ENCODE measurements around the gene UNC5B. TPM values are rescaled to one million over a fixed set of nuclear protein-coding genes. Genes with fewer than 3 reads are reported as not detected.

The UNC5B gene
- total RNA-seq, 1 experiment from 2014 or later = 80.5 TPM

DNA sequence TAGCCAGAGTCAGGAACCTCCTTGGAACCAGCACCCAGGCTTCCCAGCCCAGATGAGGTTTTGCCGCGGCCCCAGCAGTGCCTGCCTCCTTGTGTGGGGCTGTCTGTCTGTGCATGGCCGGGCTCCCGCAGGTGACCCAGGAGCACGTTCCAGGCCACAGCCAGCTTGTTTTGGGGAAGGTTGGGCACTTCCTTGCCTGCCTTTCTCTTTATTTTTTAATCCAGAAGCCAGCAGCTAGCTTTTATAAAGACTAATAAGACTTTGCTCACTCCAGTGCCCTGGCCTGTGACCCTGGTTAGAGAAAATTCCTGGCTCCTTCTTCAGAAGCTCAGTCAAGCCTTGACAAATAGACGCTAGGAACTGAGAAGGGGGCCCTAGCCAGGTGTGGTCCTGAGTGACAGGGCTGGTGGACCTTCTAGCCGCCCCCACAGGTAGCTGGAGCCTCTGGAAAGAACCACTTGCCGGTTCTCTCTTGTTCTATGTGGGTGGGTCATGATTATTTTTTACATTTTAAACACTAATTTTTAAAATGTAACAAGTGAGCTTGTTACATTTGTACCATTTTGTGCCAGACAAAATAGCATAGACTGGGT lies 107.5 kb downstream of the UNC5B start:
- Mint-ChIP-seq H3K4me1 (ENCODE audit: insufficient read depth, unreplicated experiment) (no peaks in the 10 kb centered on the region), H3K36me3 (ENCODE audit: insufficient read depth, unreplicated experiment) (peaks cover 7% of the 10 kb centered on the region), H3K4me3 (ENCODE audit: unreplicated experiment) (peak overlapping the region; percentile 98), H3K9me3 (ENCODE audit: unreplicated experiment) (no peaks in the 10 kb centered on the region), H3K27me3 (ENCODE audit: insufficient read depth, unreplicated experiment) (no peaks in the 10 kb centered on the region), H3K27ac (ENCODE audit: low read depth, unreplicated experiment) (no peak overlapping the region)
- TF ChIP-seq, protein P1, sequence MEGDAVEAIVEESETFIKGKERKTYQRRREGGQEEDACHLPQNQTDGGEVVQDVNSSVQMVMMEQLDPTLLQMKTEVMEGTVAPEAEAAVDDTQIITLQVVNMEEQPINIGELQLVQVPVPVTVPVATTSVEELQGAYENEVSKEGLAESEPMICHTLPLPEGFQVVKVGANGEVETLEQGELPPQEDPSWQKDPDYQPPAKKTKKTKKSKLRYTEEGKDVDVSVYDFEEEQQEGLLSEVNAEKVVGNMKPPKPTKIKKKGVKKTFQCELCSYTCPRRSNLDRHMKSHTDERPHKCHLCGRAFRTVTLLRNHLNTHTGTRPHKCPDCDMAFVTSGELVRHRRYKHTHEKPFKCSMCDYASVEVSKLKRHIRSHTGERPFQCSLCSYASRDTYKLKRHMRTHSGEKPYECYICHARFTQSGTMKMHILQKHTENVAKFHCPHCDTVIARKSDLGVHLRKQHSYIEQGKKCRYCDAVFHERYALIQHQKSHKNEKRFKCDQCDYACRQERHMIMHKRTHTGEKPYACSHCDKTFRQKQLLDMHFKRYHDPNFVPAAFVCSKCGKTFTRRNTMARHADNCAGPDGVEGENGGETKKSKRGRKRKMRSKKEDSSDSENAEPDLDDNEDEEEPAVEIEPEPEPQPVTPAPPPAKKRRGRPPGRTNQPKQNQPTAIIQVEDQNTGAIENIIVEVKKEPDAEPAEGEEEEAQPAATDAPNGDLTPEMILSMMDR (IDR thresholded peaks at IDR 0.05; ENCODE audit: unreplicated experiment) = no peak
- POLR2A ChIA-PET = interaction anchor here (0.6 to 3.2 kb wide), 14 partner anchors 18 to 521 kb away, joined by 3 to 20 read pairs (median 4); no protein-coding TSS in a partner anchor
- CTCF ChIA-PET = interaction anchor here (0.6 to 10.9 kb wide), 39 partner anchors 9 to 578 kb away, joined by 3 to 169 read pairs (median 5); no protein-coding TSS in a partner anchor
- intact Hi-C loops (cut with micrococcal nuclease) = loop anchor here (1.0 to 10.0 kb wide), 6 partner anchors 44 to 725 kb away; no protein-coding TSS in a partner anchor
- DNase-seq (ENCODE audit: unreplicated experiment) = no peak
- BruUV-seq (replicated peaks) = TSS peak; percentile 16

DNA sequence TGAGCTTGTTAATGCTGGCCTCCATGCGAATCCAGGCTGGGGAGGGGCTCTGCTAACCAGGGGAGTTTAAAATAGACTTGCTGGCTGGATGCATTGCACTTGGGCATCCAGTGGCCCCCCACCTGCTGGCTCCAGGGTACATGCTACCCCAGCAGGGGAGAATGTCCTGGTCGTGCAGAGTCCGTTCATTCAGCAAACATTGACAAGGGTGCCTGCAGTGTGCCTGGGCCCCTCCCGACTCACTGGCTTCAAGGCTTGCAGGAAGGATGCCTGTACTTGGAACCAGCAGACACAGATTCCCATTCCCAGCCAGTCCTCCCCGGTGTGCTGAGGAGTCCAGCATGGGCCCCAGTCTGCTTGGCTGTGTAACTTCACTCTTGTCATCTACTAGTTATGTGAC lies 108.2 kb downstream of the UNC5B start:
- BruUV-seq (replicated peaks) = no TSS peak

GRCh38 chr10:71321386-71321785 lies 109.0 kb downstream of the UNC5B start:
- ChIA-PET POLR2A (interaction anchor here (0.5 kb wide), 1 partner anchor 12 kb away, joined by 3 read pairs; no protein-coding TSS in a partner anchor), CTCF (interaction anchor here (0.6 to 10.9 kb wide), 6 partner anchors 8 to 575 kb away, joined by 3 to 169 read pairs (median 19); no protein-coding TSS in a partner anchor)
- H3K4me3 Mint-ChIP-seq (ENCODE audit: unreplicated experiment) = no peak overlapping the region
- DNase-seq (ENCODE audit: unreplicated experiment) = no peak
- no TSS peak for BruUV-seq (replicated peaks)
- no peaks in the 10 kb centered on the region for H3K4me1 Mint-ChIP-seq (ENCODE audit: insufficient read depth, unreplicated experiment)
- intact Hi-C loops (cut with micrococcal nuclease) = no loop called here
- H3K27me3 Mint-ChIP-seq (ENCODE audit: insufficient read depth, unreplicated experiment) = no peaks in the 10 kb centered on the region
- H3K27ac Mint-ChIP-seq (ENCODE audit: low read depth, unreplicated experiment) = no peak overlapping the region
- TF ChIP-seq, protein P1 (IDR thresholded peaks at IDR 0.05; ENCODE audit: unreplicated experiment) = no peak
- no peaks in the 10 kb centered on the region for H3K9me3 Mint-ChIP-seq (ENCODE audit: unreplicated experiment)
- H3K36me3 Mint-ChIP-seq (ENCODE audit: insufficient read depth, unreplicated experiment) = peaks cover 7% of the 10 kb centered on the region

More for the DNA sequence above, 108.2 kb downstream of the UNC5B start:
- Mint-ChIP-seq H3K27ac (ENCODE audit: low read depth, unreplicated experiment) (no peak overlapping the region), H3K36me3 (ENCODE audit: insufficient read depth, unreplicated experiment) (peaks cover 7% of the 10 kb centered on the region), H3K27me3 (ENCODE audit: insufficient read depth, unreplicated experiment) (no peaks in the 10 kb centered on the region), H3K9me3 (ENCODE audit: unreplicated experiment) (no peaks in the 10 kb centered on the region), H3K4me3 (ENCODE audit: unreplicated experiment) (no peak overlapping the region), H3K4me1 (ENCODE audit: insufficient read depth, unreplicated experiment) (no peaks in the 10 kb centered on the region)
- ChIA-PET CTCF (interaction anchor here (0.8 to 10.9 kb wide), 18 partner anchors 9 to 491 kb away, joined by 3 to 169 read pairs (median 12); no protein-coding TSS in a partner anchor), POLR2A (interaction anchor here (0.7 to 3.2 kb wide), 8 partner anchors 30 to 520 kb away, joined by 3 to 20 read pairs (median 4); no protein-coding TSS in a partner anchor)
- TF ChIP-seq, protein P1 (IDR thresholded peaks at IDR 0.05; ENCODE audit: unreplicated experiment) = no peak
- intact Hi-C loops (cut with micrococcal nuclease) = no loop called here
- no peak for DNase-seq (ENCODE audit: unreplicated experiment)

GRCh38 chr10:71323407-71323806 lies 111.0 kb downstream of the UNC5B start:
- peak; percentile 27 for DNase-seq (ENCODE audit: unreplicated experiment)
- Mint-ChIP-seq H3K4me3 (ENCODE audit: unreplicated experiment) (no peak overlapping the region), H3K27ac (ENCODE audit: low read depth, unreplicated experiment) (no peak overlapping the region), H3K4me1 (ENCODE audit: insufficient read depth, unreplicated experiment) (no peaks in the 10 kb centered on the region), H3K36me3 (ENCODE audit: insufficient read depth, unreplicated experiment) (peaks cover 7% of the 10 kb centered on the region), H3K27me3 (ENCODE audit: insufficient read depth, unreplicated experiment) (no peaks in the 10 kb centered on the region), H3K9me3 (ENCODE audit: unreplicated experiment) (no peaks in the 10 kb centered on the region)
- ChIA-PET POLR2A (interaction anchor here (0.6 to 1.3 kb wide), 2 partner anchors 26 to 54 kb away, joined by 3 to 6 read pairs; no protein-coding TSS in a partner anchor), CTCF (interaction anchor here (1.0 to 2.3 kb wide), 3 partner anchors 9 to 245 kb away, joined by 3 to 9 read pairs (median 3); no protein-coding TSS in a partner anchor)
- BruUV-seq (replicated peaks) = no TSS peak
- intact Hi-C loops (cut with micrococcal nuclease) = no loop called here
- TF ChIP-seq, protein P1 (IDR thresholded peaks at IDR 0.05; ENCODE audit: unreplicated experiment) = no peak

Measured in MCF 10A (cell line).